ENCODE data around the gene VWA3B.

Gene VWA3B

GRCh38 chr2:98175811-98176210 lies 88.8 kb downstream of the VWA3B start:
- DNase-seq: no peak

DNA sequence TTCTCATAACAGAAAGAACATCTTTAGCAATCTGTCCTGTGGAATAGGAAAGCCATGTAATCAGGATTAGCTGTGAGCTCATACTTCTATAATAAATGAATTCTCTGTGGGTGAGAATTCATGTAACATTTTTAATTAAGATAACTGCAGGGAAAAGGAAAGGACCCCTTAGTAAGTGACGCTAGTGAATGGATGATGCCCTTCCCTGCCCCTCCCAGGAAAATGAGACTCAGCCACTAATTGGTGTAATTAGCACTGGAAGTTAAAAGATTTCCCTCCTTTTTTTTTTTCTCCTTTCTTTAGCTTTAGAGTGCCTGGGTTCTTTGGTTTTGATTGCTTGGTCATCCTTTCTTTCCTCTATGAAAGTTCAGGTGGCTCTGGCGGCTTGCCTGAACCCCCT lies 90.3 kb downstream of the VWA3B start:
- DNase-seq: no peak

- no peak for DNase-seq
Measured at GRCh38 chr2:98177986-98178385, 91.0 kb downstream of the VWA3B start.

GRCh38 chr2:98180456-98180855 lies 93.5 kb downstream of the VWA3B start:
- DNase-seq: no peak

- DNase-seq: no peak
Measured at GRCh38 chr2:98181346-98181745, 94.4 kb downstream of the VWA3B start.

- DNase-seq: no peak
Measured at GRCh38 chr2:98185801-98186200, 98.8 kb downstream of the VWA3B start.

DNA sequence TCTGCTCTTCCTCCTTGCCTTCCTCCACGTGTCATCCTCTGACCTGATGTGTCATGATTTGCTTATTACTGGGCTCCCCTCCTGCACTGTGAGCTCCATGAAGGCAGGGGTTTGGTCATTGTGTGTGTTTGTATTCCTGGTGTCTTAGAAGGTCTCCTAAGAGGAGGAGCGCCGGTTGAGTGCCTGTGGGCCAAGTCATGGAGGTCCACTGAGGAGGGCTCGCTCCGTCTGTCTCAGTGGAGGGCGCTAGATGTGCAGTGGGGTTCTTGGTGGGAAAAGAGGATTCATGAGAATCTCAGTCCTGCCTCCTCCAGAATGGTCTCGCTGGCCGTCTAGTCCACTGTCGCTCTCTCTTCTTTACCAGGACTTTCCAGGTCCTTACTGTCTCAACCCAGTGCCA lies 100.2 kb downstream of the VWA3B start:
- DNase-seq: no peak

DNA sequence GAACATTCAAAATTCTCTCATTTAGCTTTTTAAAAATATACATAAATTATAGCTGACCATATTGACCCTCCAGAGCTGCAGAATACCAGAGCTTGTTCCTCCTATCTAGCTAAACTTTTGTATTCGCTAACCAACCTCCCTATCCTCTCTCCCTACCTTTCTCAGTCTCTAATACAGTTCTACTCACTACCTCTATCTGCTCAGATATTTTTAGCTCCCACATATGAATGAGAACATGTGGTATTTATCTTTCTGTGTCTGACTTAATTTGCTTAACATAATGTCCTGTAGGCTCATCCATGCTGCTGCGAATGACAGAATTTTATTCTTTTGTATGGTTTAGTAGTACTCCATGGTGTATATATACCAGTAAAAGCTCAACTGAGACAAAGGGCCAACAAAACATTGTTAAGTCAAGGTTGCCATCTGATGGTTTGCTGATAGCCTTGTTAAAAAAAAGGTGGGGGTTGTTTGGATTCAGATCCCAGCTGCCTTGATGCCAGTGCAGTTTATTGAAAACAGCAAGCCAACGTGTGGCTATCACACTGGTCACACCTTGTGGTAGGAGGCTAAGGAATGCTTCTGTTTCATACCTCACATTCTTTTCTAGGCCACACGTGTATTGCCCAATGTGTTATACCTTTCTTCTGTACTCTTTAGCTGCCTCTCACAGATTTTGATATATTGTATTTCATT lies 101.5 kb downstream of the VWA3B start:
- DNase-seq: no peak

DNA sequence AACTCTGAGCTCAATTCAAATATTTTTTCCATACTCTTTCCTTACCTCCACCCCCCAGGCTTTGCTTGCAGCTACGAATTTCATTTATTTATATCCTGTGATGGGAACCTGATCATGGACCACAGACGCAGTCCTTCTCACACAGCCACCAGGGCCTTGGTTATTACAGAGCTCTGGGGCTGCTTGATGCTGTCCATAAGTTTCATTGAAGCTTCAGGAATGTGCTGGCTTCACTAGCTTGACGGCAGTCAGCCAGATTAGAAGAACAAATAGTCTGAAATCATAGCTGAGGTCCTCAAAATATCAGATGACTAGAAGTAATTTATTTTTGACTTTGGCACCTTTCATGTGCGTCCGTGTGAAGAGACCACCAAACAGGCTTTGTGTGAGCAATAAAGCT lies 104.9 kb downstream of the VWA3B start:
- no peak for DNase-seq

DNA sequence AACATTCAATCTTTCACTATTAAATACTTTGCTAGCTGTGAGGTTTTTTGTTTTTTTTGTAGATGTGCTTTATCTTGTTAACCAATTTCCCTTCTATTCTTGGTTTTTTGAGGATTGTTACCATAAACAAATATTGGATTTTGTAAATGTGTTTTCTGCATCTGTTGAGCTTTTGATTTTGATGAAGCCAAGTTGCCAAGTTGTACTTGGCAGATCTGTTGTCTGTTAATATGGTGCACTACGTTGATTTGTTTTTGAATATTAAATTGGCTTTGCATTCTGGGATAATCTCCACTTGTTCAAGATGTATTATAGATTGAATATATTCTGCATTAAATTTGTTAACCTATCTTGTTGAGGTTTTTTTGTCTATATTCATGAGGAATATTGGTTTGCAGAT lies 114.6 kb downstream of the VWA3B start:
- no peak for DNase-seq

DNA sequence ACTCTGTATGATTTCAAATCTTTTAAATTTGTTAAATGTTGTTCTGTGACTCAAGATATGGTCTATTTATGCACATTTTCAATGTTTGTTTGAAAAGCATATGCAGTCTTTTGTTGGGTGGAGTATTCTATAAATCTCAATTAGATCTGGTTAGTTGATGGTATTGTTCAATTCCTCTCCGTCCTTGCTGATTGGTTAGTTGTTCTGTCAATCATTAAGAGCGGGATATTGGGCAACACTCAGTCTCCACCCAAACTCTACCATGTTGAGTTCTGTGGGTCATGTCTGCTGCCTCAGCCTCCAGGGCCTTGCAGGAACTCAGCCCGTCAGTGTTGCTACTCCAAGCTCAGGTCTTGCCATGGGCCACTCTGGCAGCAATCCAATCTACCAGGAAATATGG lies 118.9 kb downstream of the VWA3B start:
- DNase-seq: no peak

DNA sequence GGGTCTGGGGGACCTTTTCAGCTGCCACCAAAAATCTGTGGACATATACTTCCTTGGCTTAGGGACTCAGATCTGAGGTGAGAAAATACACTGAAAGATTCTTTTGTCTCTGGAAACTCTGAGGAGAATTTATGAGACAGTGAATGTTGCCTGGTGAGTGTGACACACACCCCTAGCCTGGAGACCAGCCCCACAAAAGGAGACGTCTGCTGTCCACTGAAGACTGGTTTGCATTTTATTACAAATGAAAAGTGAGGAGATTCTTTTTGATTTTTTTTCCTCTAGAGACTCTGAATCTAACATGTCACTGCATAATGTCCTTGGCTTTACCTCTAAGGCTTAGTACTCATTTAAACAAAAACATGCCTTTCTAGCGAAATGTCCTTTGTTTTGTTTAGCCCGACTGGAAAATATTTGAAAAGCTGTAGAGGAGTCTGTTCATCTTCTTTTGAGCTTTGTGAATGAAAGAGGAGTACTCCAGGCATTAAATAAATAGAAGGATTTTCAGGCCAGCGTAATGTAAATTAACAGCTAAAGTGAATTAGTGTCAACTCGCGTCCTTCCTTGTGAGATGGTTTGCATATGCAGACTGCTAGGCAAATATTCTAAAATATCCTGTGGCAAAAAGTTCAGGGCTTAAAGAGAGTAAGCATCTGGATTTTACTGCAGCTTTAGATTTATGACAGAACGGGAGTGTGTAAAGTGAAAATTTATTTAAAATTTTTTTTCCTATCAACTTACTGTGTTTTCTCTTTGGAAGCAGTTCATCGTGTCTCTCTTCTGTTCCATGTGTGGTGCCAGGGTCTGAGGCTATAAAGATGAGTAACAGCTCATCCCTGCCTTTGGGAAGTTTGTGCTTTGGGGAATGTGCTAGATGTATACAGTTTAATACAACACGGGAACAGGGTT lies 125.4 kb downstream of the VWA3B start:
- no peak for DNase-seq

DNA sequence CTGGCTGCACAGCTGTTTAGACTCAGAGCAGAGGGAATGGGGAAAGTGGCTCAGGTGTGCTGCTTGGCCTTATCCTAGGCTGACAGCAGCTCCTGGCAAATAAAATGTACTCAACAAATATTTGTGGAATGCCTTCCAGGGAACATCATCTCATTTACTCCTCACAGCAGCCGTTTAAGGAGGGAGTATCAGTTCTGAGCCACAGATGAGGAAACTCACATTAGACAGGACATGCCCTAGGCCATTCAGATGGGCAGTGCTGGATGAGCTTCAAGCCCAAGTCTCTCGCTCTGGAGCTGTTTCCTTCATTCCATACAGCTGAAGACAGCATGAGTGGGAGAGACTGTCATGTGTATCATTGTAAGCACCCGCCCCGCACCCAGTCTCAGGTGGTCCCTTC lies 129.6 kb downstream of the VWA3B start:
- no peak for DNase-seq

DNA sequence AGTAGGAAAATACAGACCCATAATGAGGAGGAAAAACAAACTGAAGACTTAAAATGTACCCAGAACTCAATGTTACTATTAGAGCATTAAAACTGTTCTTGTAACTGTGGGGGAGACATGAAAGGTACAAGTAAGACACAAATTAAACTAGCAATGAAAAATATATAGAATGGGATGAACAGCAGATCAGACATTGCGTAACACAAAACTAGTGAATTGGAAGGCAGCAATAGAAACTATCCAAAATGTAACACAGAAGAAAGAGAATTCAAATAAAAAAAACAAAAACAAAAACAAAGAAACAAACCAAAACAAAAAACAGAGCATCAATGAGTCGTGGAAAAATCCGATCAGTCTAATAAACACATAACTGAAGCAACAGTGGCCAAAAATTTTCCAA lies 132.2 kb downstream of the VWA3B start:
- no peak for DNase-seq

GRCh38 chr2:98233941-98234340 lies 147.0 kb downstream of the VWA3B start:
- no peak for DNase-seq

DNA sequence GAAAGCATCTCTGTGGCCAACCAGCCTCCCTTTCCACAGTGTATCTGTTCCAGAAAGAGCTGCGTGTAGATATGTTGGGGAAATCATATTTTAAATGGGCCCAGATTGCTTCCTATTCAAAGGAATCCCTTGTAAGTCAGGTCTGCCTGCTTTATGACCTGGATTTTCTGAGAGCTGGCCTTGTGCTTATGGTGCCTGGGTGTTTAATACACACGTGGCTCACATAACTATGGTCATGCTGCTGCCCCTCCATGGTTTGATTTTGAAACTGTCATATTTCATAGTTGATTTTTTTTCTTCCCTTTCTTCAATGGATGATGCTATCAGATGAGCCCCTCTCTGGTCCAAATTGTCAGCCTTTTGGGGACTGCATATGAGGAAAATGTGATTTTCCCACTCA lies 147.8 kb downstream of the VWA3B start:
- no peak for DNase-seq

DNA sequence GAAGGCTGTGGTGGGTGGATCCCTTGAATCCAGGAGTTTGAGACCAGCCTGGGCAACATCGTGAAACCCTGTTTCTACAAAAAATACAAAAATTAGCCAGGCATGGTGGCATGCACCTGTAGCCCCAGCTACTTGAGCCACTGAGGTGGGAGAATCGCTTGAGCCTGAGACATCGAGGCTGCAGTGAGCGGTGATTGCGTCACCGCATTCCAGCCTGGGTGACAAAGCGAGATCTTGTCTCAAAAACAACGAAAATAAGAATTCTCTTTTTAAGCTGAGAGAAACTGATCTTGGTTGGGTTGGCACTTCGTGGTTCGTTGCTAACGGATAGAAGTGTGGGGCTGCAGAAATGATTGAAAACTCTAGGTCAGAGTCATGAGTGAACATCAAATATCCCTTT lies 150.0 kb downstream of the VWA3B start:
- DNase-seq: no peak

DNA sequence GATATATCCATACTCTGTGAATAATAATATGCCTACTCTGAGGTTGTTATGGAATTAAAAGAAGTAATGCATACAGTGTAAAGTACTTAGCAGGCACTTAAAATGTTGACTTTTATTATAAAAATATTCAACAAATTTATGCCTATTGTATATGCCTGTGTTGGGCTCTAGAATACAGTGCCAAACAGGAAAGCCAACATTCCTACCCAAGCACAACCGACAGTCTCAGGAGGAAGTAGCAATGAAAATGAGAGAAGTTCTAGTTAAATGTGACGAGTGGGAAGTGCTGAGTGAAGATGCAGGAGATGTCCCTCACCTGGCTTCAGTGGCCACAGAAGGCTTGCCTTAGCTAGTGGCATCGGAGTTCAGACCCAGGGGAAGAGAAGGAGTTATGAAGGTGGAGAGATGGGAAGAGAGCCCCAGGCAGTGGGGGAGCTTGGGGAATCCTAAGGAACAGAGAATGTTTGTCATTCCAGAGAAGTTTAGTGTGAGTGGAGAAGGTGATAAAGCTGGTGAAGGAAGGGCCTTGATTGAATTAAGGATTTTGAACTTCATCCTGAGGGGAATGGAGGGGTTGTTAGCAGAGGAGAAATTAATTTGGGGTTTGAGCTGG lies 153.9 kb downstream of the VWA3B start:
- no peak for DNase-seq

- no peak for DNase-seq
Measured at GRCh38 chr2:98241592-98241991, 154.6 kb downstream of the VWA3B start.

- DNase-seq: no peak
Measured at GRCh38 chr2:98242003-98242402, 155.0 kb downstream of the VWA3B start.

DNA sequence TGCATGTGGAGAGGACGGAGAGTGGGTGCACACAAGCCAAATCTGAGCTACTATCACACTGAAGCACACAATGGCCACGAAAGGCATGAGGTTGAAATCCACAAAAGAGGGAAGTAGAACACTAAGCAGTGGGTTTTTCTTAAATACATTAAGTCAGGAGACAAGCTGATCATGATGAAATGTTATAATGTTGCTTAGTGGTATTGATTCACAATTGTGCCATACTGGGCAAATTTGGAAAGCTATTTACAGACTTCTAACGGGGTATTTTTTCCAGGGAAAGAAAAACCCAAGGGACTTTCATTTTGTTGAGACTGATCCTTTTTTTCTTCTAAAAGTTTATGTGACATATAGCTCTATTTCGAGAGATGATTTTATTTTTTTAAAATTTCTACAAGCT lies 158.5 kb downstream of the VWA3B start:
- no peak for DNase-seq

DNA sequence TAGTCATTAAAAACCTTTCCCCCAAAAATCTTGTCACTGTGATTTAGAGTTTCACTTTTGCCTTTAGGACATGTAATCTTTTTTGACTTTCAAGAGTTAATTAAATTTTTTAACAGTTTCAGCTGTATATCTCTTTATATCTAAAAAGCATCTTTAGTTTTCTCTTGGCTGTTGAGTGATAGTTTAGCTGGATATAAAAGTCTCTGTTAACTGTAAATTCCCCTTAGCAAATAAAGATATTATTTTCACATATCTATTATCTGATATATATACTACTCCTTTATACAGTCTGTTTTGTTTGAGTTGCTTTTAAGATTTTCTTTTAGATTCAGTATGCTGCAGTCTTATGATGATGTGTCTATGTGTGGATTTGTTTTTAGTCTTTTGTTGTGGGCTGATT lies 160.4 kb downstream of the VWA3B start:
- no peak for DNase-seq

DNA sequence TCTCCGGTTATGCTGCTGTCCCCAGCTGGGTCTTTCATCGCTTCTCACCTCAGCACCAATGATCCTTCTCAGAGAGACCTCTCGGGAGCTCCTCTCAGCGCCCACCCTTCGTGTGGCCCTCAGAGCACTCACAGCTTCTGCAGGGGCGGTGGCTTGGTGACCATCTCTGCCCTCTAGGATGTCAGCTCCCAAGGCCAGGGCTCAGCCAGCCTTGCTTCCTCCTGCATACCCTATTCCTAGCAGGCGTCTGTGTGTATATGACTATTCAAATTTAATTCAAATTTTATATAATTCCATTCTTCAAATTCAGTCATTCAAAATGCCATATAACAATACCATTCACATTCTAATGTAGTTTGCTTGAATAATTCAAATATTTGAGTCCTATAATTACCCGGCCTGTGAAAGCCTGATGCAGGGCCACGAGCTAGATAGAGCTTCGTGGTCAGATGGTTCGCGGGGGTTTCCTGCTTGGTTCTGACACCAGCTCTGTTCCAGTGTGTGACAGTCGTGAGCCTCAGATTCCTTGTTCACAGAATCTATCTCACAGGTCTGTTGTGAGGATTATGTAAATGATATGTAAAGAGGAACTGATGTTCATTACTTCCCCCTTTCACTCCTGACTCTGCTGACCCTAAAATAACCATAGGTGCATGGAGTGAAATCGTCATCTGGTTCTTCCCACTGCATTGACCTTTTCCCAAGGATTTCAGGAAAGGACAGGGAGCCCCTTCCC lies 165.2 kb downstream of the VWA3B start:
- no peak for DNase-seq

Measured in CD4-positive, alpha-beta T cell treated with Interleukin-4 for 4 hours (primary cell).